ENCODE measurements around the gene IPO7. TPM values are rescaled to one million over a fixed set of nuclear protein-coding genes. Genes with fewer than 3 reads are reported as not detected.

IPO7 gene
- total and polyA plus RNA-seq, 8 donors = 91.1 to 152 (median 101) TPM

- H3K4me1 ChIP-seq = peaks cover 9 to 30% of the 10 kb centered on the region in 2 donors
- H3K27me3 ChIP-seq = no peaks in the 10 kb centered on the region
- TF ChIP-seq, protein P1, sequence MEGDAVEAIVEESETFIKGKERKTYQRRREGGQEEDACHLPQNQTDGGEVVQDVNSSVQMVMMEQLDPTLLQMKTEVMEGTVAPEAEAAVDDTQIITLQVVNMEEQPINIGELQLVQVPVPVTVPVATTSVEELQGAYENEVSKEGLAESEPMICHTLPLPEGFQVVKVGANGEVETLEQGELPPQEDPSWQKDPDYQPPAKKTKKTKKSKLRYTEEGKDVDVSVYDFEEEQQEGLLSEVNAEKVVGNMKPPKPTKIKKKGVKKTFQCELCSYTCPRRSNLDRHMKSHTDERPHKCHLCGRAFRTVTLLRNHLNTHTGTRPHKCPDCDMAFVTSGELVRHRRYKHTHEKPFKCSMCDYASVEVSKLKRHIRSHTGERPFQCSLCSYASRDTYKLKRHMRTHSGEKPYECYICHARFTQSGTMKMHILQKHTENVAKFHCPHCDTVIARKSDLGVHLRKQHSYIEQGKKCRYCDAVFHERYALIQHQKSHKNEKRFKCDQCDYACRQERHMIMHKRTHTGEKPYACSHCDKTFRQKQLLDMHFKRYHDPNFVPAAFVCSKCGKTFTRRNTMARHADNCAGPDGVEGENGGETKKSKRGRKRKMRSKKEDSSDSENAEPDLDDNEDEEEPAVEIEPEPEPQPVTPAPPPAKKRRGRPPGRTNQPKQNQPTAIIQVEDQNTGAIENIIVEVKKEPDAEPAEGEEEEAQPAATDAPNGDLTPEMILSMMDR (IDR thresholded peaks at IDR 0.05) = no peak
- H3K9me3 ChIP-seq = no peaks in the 10 kb centered on the region
- no peaks in the 10 kb centered on the region for H3K36me3 ChIP-seq
- ATAC-seq (peak; percentile 74), DNase-seq (peak; percentile 88 to 94 (median 92))
- peak overlapping the region; percentile 100 for H3K27ac ChIP-seq
- peak overlapping the region; percentile 53 to 61 for H3K4me3 ChIP-seq
- intact Hi-C loops (cut with DNase I) = no loop called here
Observed at GRCh38 chr11:9461063-9461759, 76.8 kb downstream of the IPO7 start.

DNA sequence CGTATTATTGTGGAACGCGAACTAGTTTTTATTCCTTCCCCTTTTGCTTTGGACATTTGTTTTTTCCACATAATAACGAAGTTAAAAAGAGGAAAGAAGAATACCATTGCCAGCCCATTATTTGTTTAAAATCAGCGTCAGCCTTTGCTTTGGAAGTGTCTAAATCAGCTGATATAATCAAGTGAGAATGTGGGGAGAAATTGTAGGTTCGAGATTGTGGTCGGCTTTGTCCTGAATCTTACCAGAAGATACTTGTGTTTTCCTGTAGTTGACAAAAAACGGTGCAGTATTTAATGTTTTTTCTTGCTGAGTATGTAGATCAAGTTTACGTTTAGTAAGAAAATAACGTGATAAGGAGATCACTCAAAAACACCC lies 77.3 kb downstream of the IPO7 start:
- Histone ChIP-seq H3K27me3 (no peaks in the 10 kb centered on the region), H3K4me1 (peaks cover 9 to 30% of the 10 kb centered on the region in 2 donors), H3K4me3 (peak overlapping the region; percentile 53 to 61), H3K36me3 (peaks cover 0 to 3% of the 10 kb centered on the region in 2 donors), H3K9me3 (no peaks in the 10 kb centered on the region), H3K27ac (peak overlapping the region; percentile 100)
- DNase-seq (peak in 2 of 4 donors; percentile 32 to 36), ATAC-seq (no peak)
- TF ChIP-seq, protein P1 (IDR thresholded peaks at IDR 0.05) = no peak
- intact Hi-C loops (cut with DNase I) = no loop called here

DNA sequence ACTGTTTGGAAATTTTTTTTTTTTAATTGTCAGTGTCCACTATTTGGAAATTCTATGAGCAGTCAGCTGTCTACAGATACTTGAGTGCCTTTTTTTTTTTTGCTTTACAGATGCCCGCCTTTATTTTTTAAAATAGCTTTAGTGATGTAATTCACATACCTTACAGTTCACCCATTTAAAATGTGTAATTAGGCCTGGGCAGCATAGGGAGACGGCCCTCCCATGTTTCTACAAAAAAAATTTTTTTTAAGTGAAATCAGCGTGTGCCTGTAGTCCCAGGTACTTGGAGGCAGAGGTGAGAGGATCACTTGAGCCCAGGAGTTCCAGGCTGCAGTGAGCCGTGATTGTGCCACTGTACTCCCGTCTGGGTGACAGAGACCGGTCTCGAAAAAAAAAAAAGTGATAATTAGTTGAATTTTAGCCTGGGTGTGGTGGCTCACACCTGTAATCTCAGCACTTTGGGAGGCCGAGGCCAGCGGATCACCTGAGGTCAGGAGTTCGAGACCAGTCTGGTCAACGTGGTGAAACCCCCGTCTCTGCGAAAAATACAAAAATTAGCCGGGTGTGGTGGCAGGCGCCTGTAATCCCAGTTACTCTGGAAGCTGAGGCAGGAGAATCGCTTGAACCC lies 77.8 kb downstream of the IPO7 start:
- ATAC-seq (no peak), DNase-seq (peak in 1 of 4 donors; percentile 30)
- Histone ChIP-seq H3K9me3 (no peaks in the 10 kb centered on the region), H3K36me3 (peaks cover 0 to 8% of the 10 kb centered on the region in 2 donors), H3K27ac (peak overlapping the region; percentile 100), H3K27me3 (no peaks in the 10 kb centered on the region), H3K4me1 (peaks cover 9 to 30% of the 10 kb centered on the region in 2 donors), H3K4me3 (peak overlapping the region in 1 of 2 donors; percentile 61)
- intact Hi-C loops (cut with DNase I) = no loop called here
- TF ChIP-seq, protein P1 (IDR thresholded peaks at IDR 0.05) = no peak

DNA sequence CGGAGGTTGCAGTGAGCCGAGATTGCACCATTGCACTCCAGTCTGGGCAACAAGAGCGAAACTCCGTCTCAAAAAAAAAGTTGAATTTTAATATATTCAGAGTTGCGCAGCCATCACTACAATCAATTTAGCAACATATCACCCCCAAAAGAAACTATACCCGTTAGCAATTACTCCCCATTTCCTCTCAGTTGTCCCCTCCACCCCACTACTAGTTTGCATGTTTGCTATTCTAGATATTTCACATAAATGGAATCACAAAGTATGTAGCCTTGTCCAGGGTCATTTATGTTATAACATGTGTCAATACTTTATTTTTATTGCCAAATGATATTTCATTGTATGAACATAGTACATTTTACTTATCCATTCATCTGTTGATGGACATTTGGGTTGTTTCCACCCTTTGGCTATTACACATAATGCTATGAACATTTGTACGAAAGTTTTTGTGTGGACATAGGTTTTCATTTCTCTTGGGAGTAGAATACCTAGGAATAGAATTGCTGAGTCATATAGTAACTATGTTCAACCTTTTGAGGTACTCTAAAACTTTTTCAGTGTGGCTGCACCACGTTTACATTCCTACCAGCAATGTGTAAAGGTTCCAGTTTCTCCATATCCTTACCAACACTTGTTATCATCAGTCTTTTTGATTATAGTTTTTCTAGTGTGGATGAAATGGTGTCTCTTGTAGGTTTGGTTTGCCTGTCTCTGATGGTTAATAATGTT lies 78.5 kb downstream of the IPO7 start:
- Histone ChIP-seq H3K4me3 (peak overlapping the region in 1 of 2 donors; percentile 61), H3K27ac (peak overlapping the region in 1 of 2 donors; percentile 100), H3K4me1 (peaks cover 9 to 30% of the 10 kb centered on the region in 2 donors), H3K9me3 (no peaks in the 10 kb centered on the region), H3K27me3 (no peaks in the 10 kb centered on the region), H3K36me3 (peaks cover 0 to 10% of the 10 kb centered on the region in 2 donors)
- intact Hi-C loops (cut with DNase I) = no loop called here
- TF ChIP-seq, protein P1 (IDR thresholded peaks at IDR 0.05) = no peak
- ATAC-seq = no peak
- DNase-seq = no peak

- Histone ChIP-seq H3K27ac (no peak overlapping the region), H3K9me3 (no peaks in the 10 kb centered on the region), H3K4me3 (no peak overlapping the region), H3K36me3 (peaks cover 0 to 55% of the 10 kb centered on the region in 2 donors), H3K27me3 (no peaks in the 10 kb centered on the region), H3K4me1 (no peaks in the 10 kb centered on the region)
- no peak for DNase-seq
- ATAC-seq = no peak
- intact Hi-C loops (cut with DNase I) = no loop called here
- TF ChIP-seq, protein P1 (IDR thresholded peaks at IDR 0.05) = no peak
Observed at GRCh38 chr11:9470765-9471164, 86.3 kb downstream of the IPO7 start.
